B cell (primary cell): ENCODE measurements around the gene MLH1.

Experiments
- CTCF ChIP-seq: fragments of 200-600 bp; IDR thresholded peaks from one replicate; pipeline ENCODE4 v1.8.0; 2022; ENCODE audit warnings: antibody characterized with exemption, mild to moderate bottlenecking
- EZH2 ChIP-seq: IDR thresholded peaks from 2 replicates; pipeline ENCODE4 v1.6.1; 2012; ENCODE audit warnings: borderline replicate concordance, low read depth, mild to moderate bottlenecking, moderate library complexity, low read length; ENCODE audit not compliant: insufficient read depth, poor library complexity, severe bottlenecking

DNA sequence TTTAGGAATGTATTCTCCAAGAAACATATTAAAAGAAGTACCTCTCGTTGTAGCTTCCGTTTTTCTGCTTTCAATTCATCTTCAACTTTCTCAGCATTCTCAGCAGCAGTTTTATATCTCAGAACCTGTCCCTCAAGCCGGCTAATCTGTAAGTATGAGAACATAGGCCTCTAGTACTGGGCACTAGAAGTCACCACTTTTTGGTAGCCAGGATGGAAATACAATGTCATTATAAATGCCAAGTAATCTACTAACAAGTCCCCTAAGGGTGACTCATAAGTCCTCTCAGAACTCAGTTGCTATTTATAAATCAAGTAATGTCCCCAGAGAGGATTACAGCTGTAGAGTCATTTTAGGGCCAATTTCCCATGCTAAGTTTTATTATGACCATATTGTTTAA lies 61.1 kb downstream of the MLH1 start:
- TF ChIP-seq CTCF: no peak
- TF ChIP-seq EZH2: no peak
